GM12878 (cell line): Measurements from ENCODE around the gene PSME3IP1. TPM values are rescaled to one million over a fixed set of nuclear protein-coding genes. Genes with fewer than 3 reads are reported as not detected.
A peak's percentile ranks its signal among the peaks of the same experiment; 100 is the strongest.

Experiments used
- BACH1 ChIP-seq: fragments of 450-650 bp; IDR thresholded peaks from 2 replicates; pipeline ENCODE4 v1.6.1; 2017; ENCODE audit warnings: mild to moderate bottlenecking, borderline replicate concordance
- CBFB ChIP-seq: IDR thresholded peaks from 2 replicates; pipeline ENCODE4 v1.6.1; 2016; ENCODE audit warnings: antibody characterized with exemption, low read depth
- CHD2 ChIP-seq: IDR thresholded peaks from 2 replicates; pipeline ENCODE4 v1.6.1; 2011; ENCODE audit warnings: low read depth, low read length, improper control_type of control experiment, borderline replicate concordance
- CHD4 ChIP-seq: fragments of 200-600 bp; sonication (generic); IDR thresholded peaks from 2 replicates; pipeline ENCODE4 v1.6.1; 2016; ENCODE audit warnings: mild to moderate bottlenecking
- CREB1 ChIP-seq: IDR thresholded peaks from 2 replicates; pipeline ENCODE4 v1.6.1; 2012; ENCODE audit warnings: low read depth, mild to moderate bottlenecking, inconsistent platforms
- DPF2 ChIP-seq: fragments of 450-650 bp; IDR thresholded peaks from 2 replicates; pipeline ENCODE4 v1.6.1; 2017; ENCODE audit warnings: mild to moderate bottlenecking
- JUND ChIP-seq: IDR thresholded peaks from 2 replicates; pipeline ENCODE4 v1.6.1; 2012; ENCODE audit warnings: low read depth, mild to moderate bottlenecking, low read length, improper control_type of control experiment, moderate library complexity
- KDM1A ChIP-seq: fragments of 200-600 bp; sonication (generic); IDR thresholded peaks from 2 replicates; pipeline ENCODE4 v1.6.1; 2016; ENCODE audit warnings: borderline replicate concordance
- MEF2A ChIP-seq: IDR thresholded peaks from 2 replicates; pipeline ENCODE4 v1.6.1; 2011; ENCODE audit warnings: low read depth, mild to moderate bottlenecking, low read length, moderate library complexity; ENCODE audit not compliant: insufficient read depth
- MYC ChIP-seq: IDR thresholded peaks from 2 replicates; pipeline ENCODE4 v1.6.1; 2011; ENCODE audit warnings: mild to moderate bottlenecking, low read length, moderate library complexity, inconsistent platforms; ENCODE audit not compliant: insufficient read depth, insufficient replicate concordance, insufficient read length, severe bottlenecking
- POLR2A ChIP-seq: IDR thresholded peaks from 2 replicates; pipeline ENCODE4 v1.6.1; 2011; ENCODE audit warnings: low read depth, mild to moderate bottlenecking, low read length
- RAD51 ChIP-seq: fragments of 450-650 bp; IDR thresholded peaks from 2 replicates; pipeline ENCODE4 v1.6.1; 2016; ENCODE audit warnings: moderate library complexity, mild to moderate bottlenecking, inconsistent platforms
- SREBF2 ChIP-seq: IDR thresholded peaks from 2 replicates; pipeline ENCODE4 v1.6.1; 2012; ENCODE audit warnings: mild to moderate bottlenecking, low read length
- YBX1 ChIP-seq: fragments of 450-650 bp; IDR thresholded peaks from 2 replicates; pipeline ENCODE4 v1.6.1; 2016; ENCODE audit warnings: antibody characterized with exemption
- ZNF274 ChIP-seq: IDR thresholded peaks from one replicate; pipeline ENCODE4 v1.8.0; 2011; ENCODE audit not compliant: insufficient read length, insufficient read depth
- ZNF622 ChIP-seq: fragments of 450-650 bp; IDR thresholded peaks from 2 replicates; pipeline ENCODE4 v1.6.1; 2017; ENCODE audit warnings: mild to moderate bottlenecking, inconsistent platforms
- ZZZ3 ChIP-seq: IDR thresholded peaks from 2 replicates; pipeline ENCODE4 v1.6.1; 2011; ENCODE audit warnings: low read depth; ENCODE audit not compliant: control insufficient read depth, insufficient read length
- polyA plus RNA-seq, 11 experiments: library from polyadenylated mRNA; depleted of rRNA in 4 of 11; unstranded in 6 of 11; stranded (reverse) in 5 of 11; fragments of >200 nt; fragmentation: Nextera tagmentation in 4 of 11; fragmentation: Illumina TruSeq in 1 of 11; extraction: Ambion mirVana in 4 of 11; extraction: Trizol in 1 of 11; gene quantifications; 1 replicate in 1 of 11; 2 replicates in 10 of 11; pipeline versions ENCODE4 v1.2.1 to v1.2.3, GENCODE V29; 2011 to 2016; ENCODE audit warnings: inconsistent platforms in 2 of 11, missing spikeins in 2 of 11, low read depth in 1 of 11
- total RNA-seq, 4 experiments: library from RNA; depleted of rRNA in 3 of 4; stranded (reverse); fragments of >200 nt in 3 of 4; fragmentation: Illumina TruSeq in 1 of 4; extraction: Trizol in 1 of 4; gene quantifications; 2 replicates each; pipeline versions ENCODE4 v1.2.1 to v1.2.3, GENCODE V29; 2013 to 2021
- TF ChIP-seq, protein P1 (sequence below): IDR thresholded peaks from 2 replicates; pipeline ENCODE4 v1.6.1; 2012; ENCODE audit warnings: low read depth, low read length, improper control_type of control experiment
- TF ChIP-seq, protein P2 (sequence below): IDR thresholded peaks from 2 replicates; pipeline ENCODE4 v1.6.1; 2012; ENCODE audit warnings: improper control_type of control experiment, low read depth, low read length; ENCODE audit not compliant: insufficient replicate concordance
- TF ChIP-seq, protein P3 (sequence below): fragments of 450-650 bp; IDR thresholded peaks from 2 replicates; pipeline ENCODE4 v1.6.1; 2016; ENCODE audit warnings: mild to moderate bottlenecking
- TF ChIP-seq, protein P4 (sequence below): fragments of 450-650 bp; IDR thresholded peaks from 2 replicates; pipeline ENCODE4 v1.6.1; 2018; ENCODE audit warnings: borderline replicate concordance, mild to moderate bottlenecking; ENCODE audit not compliant: partially characterized antibody

PSME3IP1 gene
- total and polyA plus RNA-seq, 10 of the 15 experiments (the other 5 are each of a cell fraction or from before 2014, with no cell fraction given): 67.9 to 174 (median 111) TPM

DNA sequence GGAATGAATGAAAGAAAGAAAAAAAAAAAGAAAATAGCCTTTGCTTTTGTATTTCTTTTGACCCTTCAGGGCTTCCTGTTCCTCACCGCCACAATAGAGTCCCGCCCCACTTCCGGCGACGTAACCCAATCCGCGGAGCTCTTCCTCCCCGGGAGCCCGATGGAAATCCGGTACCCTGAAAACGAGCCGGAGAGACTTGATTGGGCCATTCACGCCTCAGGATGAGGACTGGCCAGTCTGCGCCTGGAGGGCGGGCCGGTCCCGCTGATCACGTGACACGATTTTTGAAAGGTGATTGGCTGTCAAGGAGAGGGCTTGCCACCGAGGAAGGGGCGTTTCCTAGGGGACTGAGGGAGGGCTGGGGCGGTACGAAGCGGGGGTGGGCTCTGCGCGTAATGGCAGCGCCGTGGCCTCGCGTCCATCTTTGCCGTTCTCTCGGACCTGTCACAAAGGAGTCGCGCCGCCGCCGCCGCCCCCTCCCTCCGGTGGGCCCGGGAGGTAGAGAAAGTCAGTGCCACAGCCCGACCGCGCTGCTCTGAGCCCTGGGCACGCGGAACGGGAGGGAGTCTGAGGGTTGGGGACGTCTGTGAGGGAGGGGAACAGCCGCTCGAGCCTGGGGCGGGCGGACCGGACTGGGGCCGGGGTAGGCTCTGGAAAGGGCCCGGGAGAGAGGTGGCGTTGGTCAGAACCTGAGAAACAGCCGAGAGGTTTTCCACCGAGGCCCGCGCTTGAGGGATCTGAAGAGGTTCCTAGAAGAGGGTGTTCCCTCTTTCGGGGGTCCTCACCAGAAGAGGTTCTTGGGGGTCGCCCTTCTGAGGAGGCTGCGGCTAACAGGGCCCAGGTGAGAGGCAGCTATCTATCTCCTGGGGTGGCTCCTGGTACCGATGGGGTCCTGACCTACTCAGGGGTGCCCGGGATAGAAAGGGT lies at the start of gene PSME3IP1, which contains the start of gene RSPRY1 (continued):
- TF ChIP-seq CREB1 (peak; percentile 85), BACH1 (peak; percentile 37; the same call in 1 of the 2 replicates), MEF2A (no peak), MYC (peak; percentile 54), RAD51 (peak; percentile 100), CBFB (0 out of 2 replicates have a peak, but pooled peaks have one; percentile 65), SREBF2 (no peak), YBX1 (no peak), ZNF274 (no peak), JUND (no peak), KDM1A (no peak), ZZZ3 (no peak), ZNF622 (no peak), CHD2 (peak; percentile 69; the same call in 1 of the 2 replicates), CHD4 (no peak), DPF2 (peak; percentile 20; the same call in 1 of the 2 replicates), POLR2A (peak; percentile 91)
- TF ChIP-seq, protein P1, sequence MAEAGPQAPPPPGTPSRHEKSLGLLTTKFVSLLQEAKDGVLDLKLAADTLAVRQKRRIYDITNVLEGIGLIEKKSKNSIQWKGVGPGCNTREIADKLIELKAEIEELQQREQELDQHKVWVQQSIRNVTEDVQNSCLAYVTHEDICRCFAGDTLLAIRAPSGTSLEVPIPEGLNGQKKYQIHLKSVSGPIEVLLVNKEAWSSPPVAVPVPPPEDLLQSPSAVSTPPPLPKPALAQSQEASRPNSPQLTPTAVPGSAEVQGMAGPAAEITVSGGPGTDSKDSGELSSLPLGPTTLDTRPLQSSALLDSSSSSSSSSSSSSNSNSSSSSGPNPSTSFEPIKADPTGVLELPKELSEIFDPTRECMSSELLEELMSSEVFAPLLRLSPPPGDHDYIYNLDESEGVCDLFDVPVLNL: no peak; the same call in 1 of the 2 replicates
- TF ChIP-seq, protein P2, sequence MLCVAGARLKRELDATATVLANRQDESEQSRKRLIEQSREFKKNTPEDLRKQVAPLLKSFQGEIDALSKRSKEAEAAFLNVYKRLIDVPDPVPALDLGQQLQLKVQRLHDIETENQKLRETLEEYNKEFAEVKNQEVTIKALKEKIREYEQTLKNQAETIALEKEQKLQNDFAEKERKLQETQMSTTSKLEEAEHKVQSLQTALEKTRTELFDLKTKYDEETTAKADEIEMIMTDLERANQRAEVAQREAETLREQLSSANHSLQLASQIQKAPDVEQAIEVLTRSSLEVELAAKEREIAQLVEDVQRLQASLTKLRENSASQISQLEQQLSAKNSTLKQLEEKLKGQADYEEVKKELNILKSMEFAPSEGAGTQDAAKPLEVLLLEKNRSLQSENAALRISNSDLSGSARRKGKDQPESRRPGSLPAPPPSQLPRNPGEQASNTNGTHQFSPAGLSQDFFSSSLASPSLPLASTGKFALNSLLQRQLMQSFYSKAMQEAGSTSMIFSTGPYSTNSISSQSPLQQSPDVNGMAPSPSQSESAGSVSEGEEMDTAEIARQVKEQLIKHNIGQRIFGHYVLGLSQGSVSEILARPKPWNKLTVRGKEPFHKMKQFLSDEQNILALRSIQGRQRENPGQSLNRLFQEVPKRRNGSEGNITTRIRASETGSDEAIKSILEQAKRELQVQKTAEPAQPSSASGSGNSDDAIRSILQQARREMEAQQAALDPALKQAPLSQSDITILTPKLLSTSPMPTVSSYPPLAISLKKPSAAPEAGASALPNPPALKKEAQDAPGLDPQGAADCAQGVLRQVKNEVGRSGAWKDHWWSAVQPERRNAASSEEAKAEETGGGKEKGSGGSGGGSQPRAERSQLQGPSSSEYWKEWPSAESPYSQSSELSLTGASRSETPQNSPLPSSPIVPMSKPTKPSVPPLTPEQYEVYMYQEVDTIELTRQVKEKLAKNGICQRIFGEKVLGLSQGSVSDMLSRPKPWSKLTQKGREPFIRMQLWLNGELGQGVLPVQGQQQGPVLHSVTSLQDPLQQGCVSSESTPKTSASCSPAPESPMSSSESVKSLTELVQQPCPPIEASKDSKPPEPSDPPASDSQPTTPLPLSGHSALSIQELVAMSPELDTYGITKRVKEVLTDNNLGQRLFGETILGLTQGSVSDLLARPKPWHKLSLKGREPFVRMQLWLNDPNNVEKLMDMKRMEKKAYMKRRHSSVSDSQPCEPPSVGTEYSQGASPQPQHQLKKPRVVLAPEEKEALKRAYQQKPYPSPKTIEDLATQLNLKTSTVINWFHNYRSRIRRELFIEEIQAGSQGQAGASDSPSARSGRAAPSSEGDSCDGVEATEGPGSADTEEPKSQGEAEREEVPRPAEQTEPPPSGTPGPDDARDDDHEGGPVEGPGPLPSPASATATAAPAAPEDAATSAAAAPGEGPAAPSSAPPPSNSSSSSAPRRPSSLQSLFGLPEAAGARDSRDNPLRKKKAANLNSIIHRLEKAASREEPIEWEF: no peak
- TF ChIP-seq, protein P3, sequence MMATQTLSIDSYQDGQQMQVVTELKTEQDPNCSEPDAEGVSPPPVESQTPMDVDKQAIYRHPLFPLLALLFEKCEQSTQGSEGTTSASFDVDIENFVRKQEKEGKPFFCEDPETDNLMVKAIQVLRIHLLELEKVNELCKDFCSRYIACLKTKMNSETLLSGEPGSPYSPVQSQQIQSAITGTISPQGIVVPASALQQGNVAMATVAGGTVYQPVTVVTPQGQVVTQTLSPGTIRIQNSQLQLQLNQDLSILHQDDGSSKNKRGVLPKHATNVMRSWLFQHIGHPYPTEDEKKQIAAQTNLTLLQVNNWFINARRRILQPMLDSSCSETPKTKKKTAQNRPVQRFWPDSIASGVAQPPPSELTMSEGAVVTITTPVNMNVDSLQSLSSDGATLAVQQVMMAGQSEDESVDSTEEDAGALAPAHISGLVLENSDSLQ: peak; percentile 93
- TF ChIP-seq, protein P4, sequence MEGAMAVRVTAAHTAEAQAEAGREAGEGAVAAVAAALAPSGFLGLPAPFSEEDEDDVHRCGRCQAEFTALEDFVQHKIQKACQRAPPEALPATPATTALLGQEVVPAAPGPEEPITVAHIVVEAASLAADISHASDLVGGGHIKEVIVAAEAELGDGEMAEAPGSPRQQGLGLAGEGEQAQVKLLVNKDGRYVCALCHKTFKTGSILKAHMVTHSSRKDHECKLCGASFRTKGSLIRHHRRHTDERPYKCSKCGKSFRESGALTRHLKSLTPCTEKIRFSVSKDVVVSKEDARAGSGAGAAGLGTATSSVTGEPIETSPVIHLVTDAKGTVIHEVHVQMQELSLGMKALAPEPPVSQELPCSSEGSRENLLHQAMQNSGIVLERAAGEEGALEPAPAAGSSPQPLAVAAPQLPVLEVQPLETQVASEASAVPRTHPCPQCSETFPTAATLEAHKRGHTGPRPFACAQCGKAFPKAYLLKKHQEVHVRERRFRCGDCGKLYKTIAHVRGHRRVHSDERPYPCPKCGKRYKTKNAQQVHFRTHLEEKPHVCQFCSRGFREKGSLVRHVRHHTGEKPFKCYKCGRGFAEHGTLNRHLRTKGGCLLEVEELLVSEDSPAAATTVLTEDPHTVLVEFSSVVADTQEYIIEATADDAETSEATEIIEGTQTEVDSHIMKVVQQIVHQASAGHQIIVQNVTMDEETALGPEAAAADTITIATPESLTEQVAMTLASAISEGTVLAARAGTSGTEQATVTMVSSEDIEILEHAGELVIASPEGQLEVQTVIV: peak; percentile 49
